IMR-90 (cell line): ENCODE results near the gene UMOD. TPM values are rescaled to one million over a fixed set of nuclear protein-coding genes. Genes with fewer than 3 reads are reported as not detected.

ENCODE experiments used
- ATAC-seq: fragments of 200-7000 bp; cut with Tn5 transposase; 2 replicates; pipeline ENCODE4 v1.9.1; 2020; ENCODE audit warnings: low read depth, mild to moderate bottlenecking, moderate library complexity
- BruUV-seq: library from RNA; stranded (reverse); fragments of 400-500 nt; replicated peaks from 2 replicates; lab custom pipeline; 2021; lab: Mats Ljungman, UMichigan
- CTCF ChIA-PET: fragments of 300-600 bp; formaldehyde crosslinking; extraction: SDS; loops from one replicate; lab custom pipeline; 2021; ENCODE audit warnings: antibody characterized with exemption; lab: Yijun Ruan, JAX
- POLR2A ChIA-PET: fragments of 300-600 bp; sonication (Branson Sonifier 250); formaldehyde crosslinking; loops from one replicate; lab custom pipeline; 2022; ENCODE audit warnings: antibody characterized with exemption; ENCODE audit not compliant: unreplicated experiment; lab: Charles Lee
- DNase-seq: peaks from one replicate; pipeline ENCODE4 v3.0.0; 2013
- H2AFZ ChIP-seq: replicated peaks from 2 replicates; pipeline ENCODE3; 2013; ENCODE audit warnings: low read length, mild to moderate bottlenecking; ENCODE audit not compliant: poor library complexity
- H2AK5ac ChIP-seq: 2 replicates; pipeline ENCODE4 v1.6.1; 2013; ENCODE audit warnings: low read depth, low read length, inconsistent platforms
- H2AK9ac ChIP-seq: replicated peaks from 2 replicates; pipeline ENCODE3; 2013; ENCODE audit warnings: mild to moderate bottlenecking, low read depth, low read length, moderate library complexity; ENCODE audit not compliant: poor library complexity
- H2BK120ac ChIP-seq: 2 replicates; pipeline ENCODE4 v1.6.1; 2013; ENCODE audit warnings: low read depth, low read length, inconsistent platforms
- H2BK15ac ChIP-seq: 3 replicates; pipeline ENCODE4 v1.6.1; 2013; ENCODE audit warnings: low read depth, low read length, inconsistent platforms
- H2BK20ac ChIP-seq: 2 replicates; pipeline ENCODE4 v1.6.1; 2013; ENCODE audit warnings: low read depth, mild to moderate bottlenecking, inconsistent platforms, low read length, moderate library complexity
- H2BK5ac ChIP-seq: 2 replicates; pipeline ENCODE4 v1.6.1; 2013; ENCODE audit warnings: mild to moderate bottlenecking, low read depth, low read length, inconsistent platforms; ENCODE audit not compliant: poor library complexity, severe bottlenecking
- H3K14ac ChIP-seq: replicated peaks from 2 replicates; pipeline ENCODE4 v1.6.1; 2013; ENCODE audit warnings: low read depth, low read length, inconsistent platforms
- H3K18ac ChIP-seq: 2 replicates; pipeline ENCODE4 v1.6.1; 2013; ENCODE audit warnings: low read depth, low read length, control low read depth
- H3K23ac ChIP-seq: 2 replicates; pipeline ENCODE4 v1.6.1; 2013; ENCODE audit warnings: low read depth, low read length, inconsistent platforms
- H3K27ac ChIP-seq: 2 replicates; pipeline ENCODE4 v1.5.1; 2013; ENCODE audit warnings: mild to moderate bottlenecking, control low read depth, low read length; ENCODE audit not compliant: insufficient read depth
- H3K27me3 ChIP-seq: 2 replicates; pipeline ENCODE4 v1.6.1; 2013; ENCODE audit warnings: low read length; ENCODE audit not compliant: control insufficient read depth, insufficient read depth
- H3K36me3 ChIP-seq: 2 replicates; pipeline ENCODE4 v1.6.1; 2013; ENCODE audit warnings: low read length, mixed read lengths; ENCODE audit not compliant: control insufficient read depth, insufficient read depth
- H3K4ac ChIP-seq: 2 replicates; pipeline ENCODE4 v1.6.1; 2013; ENCODE audit warnings: low read depth, low read length, inconsistent platforms
- H3K4me1 ChIP-seq: 2 replicates; pipeline ENCODE4 v1.6.1; 2013; ENCODE audit warnings: low read length, mixed read lengths; ENCODE audit not compliant: control insufficient read depth, insufficient read depth
- H3K4me2 ChIP-seq: 2 replicates; pipeline ENCODE4 v1.6.1; 2013; ENCODE audit warnings: low read depth, mild to moderate bottlenecking, control low read depth, low read length, moderate library complexity
- H3K4me3 ChIP-seq: 2 replicates; pipeline ENCODE4 v1.5.1; 2013; ENCODE audit warnings: low read depth, mild to moderate bottlenecking, control low read depth, low read length, moderate library complexity; ENCODE audit not compliant: insufficient read depth
- H3K56ac ChIP-seq: 2 replicates; pipeline ENCODE4 v1.6.1; 2013; ENCODE audit warnings: low read length, inconsistent platforms; ENCODE audit not compliant: insufficient read depth; ENCODE audit errors: extremely low read depth
- H3K79me1 ChIP-seq, 2 experiments: 2 replicates each; pipeline ENCODE4 v1.6.1; 2013; ENCODE audit warnings: low read length in 2 of 2, inconsistent platforms in 1 of 2, low read depth in 1 of 2
- H3K9ac ChIP-seq: 2 replicates; pipeline ENCODE4 v1.6.1; 2013; ENCODE audit warnings: low read depth, low read length, control low read depth
- H3K9me1 ChIP-seq: 2 replicates; pipeline ENCODE4 v1.6.1; 2013; ENCODE audit warnings: low read length, inconsistent platforms; ENCODE audit not compliant: insufficient read depth
- H3K9me3 ChIP-seq: 2 replicates; pipeline ENCODE4 v1.6.1; 2013; ENCODE audit warnings: low read length; ENCODE audit not compliant: control insufficient read depth, insufficient read depth
- H4K20me1 ChIP-seq: 2 replicates; pipeline ENCODE4 v1.6.1; 2013; ENCODE audit warnings: low read length, inconsistent platforms; ENCODE audit not compliant: insufficient read depth
- H4K5ac ChIP-seq: 2 replicates; pipeline ENCODE4 v1.6.1; 2013; ENCODE audit warnings: mild to moderate bottlenecking, low read depth, low read length, control low read depth
- H4K8ac ChIP-seq, 2 experiments: 2 replicates each; pipeline ENCODE4 v1.6.1; 2013; ENCODE audit warnings: low read depth in 2 of 2, low read length in 2 of 2, control low read depth in 1 of 2, inconsistent platforms in 1 of 2
- H4K91ac ChIP-seq: 2 replicates; pipeline ENCODE4 v1.6.1; 2013; ENCODE audit warnings: low read depth, low read length, inconsistent platforms; ENCODE audit not compliant: insufficient read depth
- CTCF ChIP-seq: conservative IDR thresholded peaks from 2 replicates; pipeline ENCODE4 v1.5.1; 2012; ENCODE audit warnings: mild to moderate bottlenecking, low read depth, low read length, improper control_type of control experiment
- MAFK ChIP-seq: IDR thresholded peaks from 2 replicates; pipeline ENCODE4 v1.6.1; 2012; ENCODE audit warnings: low read depth, low read length, improper control_type of control experiment
- MXI1 ChIP-seq: IDR thresholded peaks from 2 replicates; pipeline ENCODE4 v1.6.1; 2012; ENCODE audit warnings: low read depth, mild to moderate bottlenecking, low read length, moderate library complexity, borderline replicate concordance
- NFE2L2 ChIP-seq: fragments of 150-350 bp; IDR thresholded peaks from 2 replicates; pipeline ENCODE4 v1.6.1; 2016; ENCODE audit warnings: low read depth, mild to moderate bottlenecking, low read length
- POLR2A ChIP-seq: IDR thresholded peaks from 2 replicates; pipeline ENCODE4 v1.6.1; 2012; ENCODE audit warnings: mild to moderate bottlenecking, low read depth, low read length
- RAD21 ChIP-seq: IDR thresholded peaks from 2 replicates; pipeline ENCODE4 v1.6.1; 2012; ENCODE audit warnings: low read length, improper control_type of control experiment
- SMC3 ChIP-seq: fragments of 150-350 bp; IDR thresholded peaks from 2 replicates; pipeline ENCODE4 v1.6.1; 2016; ENCODE audit warnings: low read depth, mild to moderate bottlenecking, antibody characterized with exemption, low read length, moderate library complexity
- WGBS, 2 experiments: methylation state at CpG; one replicate each; pipeline versions ENCODE4 v1.1.5 to v1.1.7; 2013; ENCODE audit warnings: missing lambda C conversion rate in 2 of 2; ENCODE audit not compliant: insufficient read length in 1 of 2; ENCODE audit errors: extremely low coverage in 2 of 2; 5-methylcytosine and 5-hydroxymethylcytosine counted together
- dilution Hi-C: fragments of 300-500 bp; cut with HindIII; formaldehyde crosslinking; loops from one replicate; pipeline ENCODE4 v1.14.3; 2018; ENCODE audit warnings: low sequenced_read_pairs; ENCODE audit not compliant: unreplicated experiment
- in situ Hi-C: fragments of 300-500 bp; cut with MboI; formaldehyde crosslinking; loops from 3 replicates; pipeline ENCODE4 v1.14.3; 2019; ENCODE audit warnings: low sequenced_read_pairs, inconsistent platforms, mixed read lengths
- intact Hi-C: fragments of 100-400 bp; cut with micrococcal nuclease; formaldehyde crosslinking; loops from 2 replicates; pipeline ENCODE4 v1.10.0; 2022
- polyA plus RNA-seq, 3 experiments: library from polyadenylated mRNA; depleted of rRNA; stranded (reverse); fragments of >200 nt; gene quantifications; 2 replicates each; pipeline ENCODE4 v1.2.3, GENCODE V29; 2012; ENCODE audit warnings: low replicate concordance in 1 of 3
- total RNA-seq: library from RNA; depleted of rRNA; stranded (reverse); fragments of >200 nt; gene quantifications from 2 replicates; pipeline ENCODE4 v1.2.3, GENCODE V29; 2012

UMOD gene
- total and polyA plus RNA-seq, 2 of the 4 experiments (the other 2 are of a cell fraction): not detected

GRCh38 chr16:20300312-20301097 is 52.0 kb downstream of the UMOD start:
- Histone ChIP-seq H3K27ac (no peak overlapping the region), H3K23ac (no peak overlapping the region), H2BK120ac (no peak overlapping the region), H2AK5ac (no peak overlapping the region), H2BK5ac (no peak overlapping the region), H3K9ac (no peak overlapping the region), H4K20me1 (no peaks in the 10 kb centered on the region), H4K91ac (no peak overlapping the region), H2AK9ac (no peak overlapping the region), H2BK20ac (no peak overlapping the region), H3K14ac (no peak overlapping the region), H3K4me1 (no peaks in the 10 kb centered on the region), H4K8ac (no peak overlapping the region), H3K36me3 (no peaks in the 10 kb centered on the region), H3K56ac (no peak overlapping the region), H2BK15ac (no peak overlapping the region), H3K18ac (no peak overlapping the region), H4K5ac (no peak overlapping the region), H3K79me1 (no peaks in the 10 kb centered on the region), H3K27me3 (no peaks in the 10 kb centered on the region), H3K4me2 (no peak overlapping the region), H3K4ac (no peak overlapping the region), H3K9me1 (no peaks in the 10 kb centered on the region), H2AFZ (no peak overlapping the region), H3K4me3 (no peak overlapping the region), H3K9me3 (no peaks in the 10 kb centered on the region)
- BruUV-seq: no TSS peak
- in situ Hi-C loops: loop anchor here (10.0 kb wide), 1 partner anchor 396 kb away; no protein-coding TSS in a partner anchor
- dilution Hi-C loops: no loop called here
- DNase-seq (peak; percentile 41), ATAC-seq (peak; percentile 79)
- POLR2A ChIA-PET: no interaction called here
- CTCF ChIA-PET: interaction anchor here (0.5 to 3.2 kb wide), 7 partner anchors 8 to 401 kb away, joined by 3 to 36 read pairs (median 4); no protein-coding TSS in a partner anchor
- 28% methylated on average over 3 of the region's 16 CpGs; no CpG with 5 or more reads in 1 of the 2 experiments for WGBS, 2 experiments
- intact Hi-C loops: loop anchor here (1.0 kb wide), 1 partner anchor 393 kb away; no protein-coding TSS in a partner anchor
- TF ChIP-seq SMC3: peak; percentile 54
- TF ChIP-seq MXI1: no peak
- TF ChIP-seq NFE2L2: no peak
- peak; percentile 71 for TF ChIP-seq RAD21
- TF ChIP-seq CTCF: peak; percentile 67
- TF ChIP-seq MAFK: no peak
- TF ChIP-seq POLR2A: no peak
